DND-41 (cell line): Measurements from ENCODE around the gene S100A16.
"Not testable (repeated sequence)": the region's sequence is repeated elsewhere in the genome, so short reads cannot be mapped to it uniquely, and the experiment has no call there.

Source experiments
- ATAC-seq: fragments of 200-7000 bp; cut with Tn5 transposase; 3 replicates; pipeline ENCODE4 v1.9.1; 2021; ENCODE audit warnings: low read depth; ENCODE audit not compliant: insufficient read depth
- DNase-seq: peaks from one replicate; pipeline ENCODE4 v3.0.0-alpha.2; 2020
- H2AFZ ChIP-seq: 2 replicates; pipeline ENCODE4 v1.6.0; 2012; ENCODE audit warnings: low read depth, low read length
- H3K27ac ChIP-seq: 2 replicates; pipeline ENCODE4 v1.5.1; 2012; ENCODE audit warnings: low read length, inconsistent platforms
- H3K27me3 ChIP-seq: fragments of 200-600 bp; sonication (generic); 2 replicates; pipeline ENCODE4 v1.6.0; 2012; ENCODE audit warnings: low read length, mild to moderate bottlenecking, inconsistent platforms; ENCODE audit not compliant: insufficient read depth, poor library complexity
- H3K36me3 ChIP-seq: 2 replicates; pipeline ENCODE4 v1.5.1; 2012; ENCODE audit warnings: low read length, inconsistent platforms; ENCODE audit not compliant: insufficient read depth
- H3K4me1 ChIP-seq: 2 replicates; pipeline ENCODE4 v1.5.1; 2012; ENCODE audit warnings: mild to moderate bottlenecking, low read length; ENCODE audit not compliant: insufficient read depth
- H3K4me2 ChIP-seq: 2 replicates; pipeline ENCODE4 v1.6.0; 2012; ENCODE audit warnings: mild to moderate bottlenecking, moderate library complexity, low read length, inconsistent platforms; ENCODE audit not compliant: insufficient read depth
- H3K4me3 ChIP-seq, 2 experiments: fragments of 200-600 bp in 1 of 2; shearing (Covaris generic) in 1 of 2; 2 replicates each; pipeline ENCODE4 v1.5.1; 2012 to 2016; ENCODE audit warnings: inconsistent platforms in 2 of 2, low read length in 2 of 2, mild to moderate bottlenecking in 2 of 2, low read depth in 1 of 2, moderate library complexity in 1 of 2
- H3K79me2 ChIP-seq: 2 replicates; pipeline ENCODE4 v1.6.0; 2012; ENCODE audit warnings: low read length, inconsistent platforms; ENCODE audit not compliant: insufficient read depth
- H3K9ac ChIP-seq: 2 replicates; pipeline ENCODE4 v1.6.0; 2012; ENCODE audit warnings: low read depth, mild to moderate bottlenecking, inconsistent platforms, low read length, moderate library complexity
- H3K9me3 ChIP-seq: 2 replicates; pipeline ENCODE4 v1.5.1; 2012; ENCODE audit warnings: low read length, moderate library complexity, mild to moderate bottlenecking, inconsistent platforms; ENCODE audit not compliant: insufficient read depth, severe bottlenecking
- H4K20me1 ChIP-seq: 2 replicates; pipeline ENCODE4 v1.6.0; 2012; ENCODE audit warnings: low read length; ENCODE audit not compliant: insufficient read depth
- CTCF ChIP-seq: IDR thresholded peaks from 2 replicates; pipeline ENCODE4 v1.5.1; 2012; ENCODE audit warnings: borderline replicate concordance, low read length, moderate library complexity, mild to moderate bottlenecking; ENCODE audit not compliant: poor library complexity, severe bottlenecking; ENCODE audit errors: extremely low read depth
- EZH2 ChIP-seq: IDR thresholded peaks from 3 replicates; pipeline ENCODE4 v1.6.1; 2012; ENCODE audit warnings: borderline replicate concordance, low read depth, mild to moderate bottlenecking, moderate library complexity, low read length, inconsistent platforms; ENCODE audit not compliant: severe bottlenecking

Gene S100A16

GRCh38 chr1:153577138-153577537 lies 35.8 kb downstream of the S100A16 start:
- no peak for ATAC-seq
- TF ChIP-seq EZH2 (no peak), CTCF (no peak)

GRCh38 chr1:153575497-153575896 lies 37.4 kb downstream of the S100A16 start:
- not testable (repeated sequence) for DNase-seq, H3K4me1 ChIP-seq, H4K20me1 ChIP-seq

More at GRCh38 chr1:153577138-153577537, 35.8 kb downstream of the S100A16 start:
- Histone ChIP-seq H3K27me3 (no peaks in the 10 kb centered on the region), H3K27ac (no peak overlapping the region), H3K79me2 (no peaks in the 10 kb centered on the region), H3K36me3 (no peaks in the 10 kb centered on the region), H4K20me1 (no peaks in the 10 kb centered on the region), H3K4me1 (no peaks in the 10 kb centered on the region), H3K9me3 (no peaks in the 10 kb centered on the region), H3K9ac (no peak overlapping the region), H2AFZ (no peak overlapping the region), H3K4me2 (no peak overlapping the region), H3K4me3 (no peak overlapping the region)
- DNase-seq = no peak

GRCh38 chr1:153575081-153575491 lies 37.9 kb downstream of the S100A16 start:
- H4K20me1 ChIP-seq, H3K79me2 ChIP-seq, H2AFZ ChIP-seq, H3K9me3 ChIP-seq, H3K36me3 ChIP-seq, H3K27me3 ChIP-seq, ATAC-seq, H3K4me2 ChIP-seq, H3K9ac ChIP-seq, DNase-seq, H3K4me3 ChIP-seq, H3K27ac ChIP-seq, H3K4me1 ChIP-seq: not testable (repeated sequence)

More at GRCh38 chr1:153575497-153575896, 37.4 kb downstream of the S100A16 start:
- not testable (repeated sequence) for ATAC-seq, H3K27me3 ChIP-seq, H3K9ac ChIP-seq, H3K36me3 ChIP-seq, H3K9me3 ChIP-seq, H3K79me2 ChIP-seq, H3K4me3 ChIP-seq, H3K4me2 ChIP-seq, H3K27ac ChIP-seq, H2AFZ ChIP-seq

- TF ChIP-seq CTCF = no peak
- no peak for TF ChIP-seq EZH2
- no peak overlapping the region for H2AFZ ChIP-seq
- DNase-seq = no peak
- no peak overlapping the region for H3K9ac ChIP-seq
- no peak overlapping the region for H3K4me3 ChIP-seq
- no peaks in the 10 kb centered on the region for H3K27me3 ChIP-seq
- H3K9me3 ChIP-seq = no peaks in the 10 kb centered on the region
- peaks cover 7% of the 10 kb centered on the region for H3K4me1 ChIP-seq
- no peak for ATAC-seq
- no peaks in the 10 kb centered on the region for H4K20me1 ChIP-seq
- H3K27ac ChIP-seq = no peak overlapping the region
- H3K79me2 ChIP-seq = no peaks in the 10 kb centered on the region
- no peak overlapping the region for H3K4me2 ChIP-seq
- no peaks in the 10 kb centered on the region for H3K36me3 ChIP-seq
Measured at GRCh38 chr1:153573351-153573750, 39.6 kb downstream of the S100A16 start.

- Histone ChIP-seq H3K9ac (no peak overlapping the region), H3K79me2 (no peaks in the 10 kb centered on the region), H3K9me3 (no peaks in the 10 kb centered on the region), H3K4me2 (no peak overlapping the region), H3K4me3 (no peak overlapping the region), H3K27ac (no peak overlapping the region), H2AFZ (no peak overlapping the region), H4K20me1 (no peaks in the 10 kb centered on the region), H3K4me1 (peaks cover 9% of the 10 kb centered on the region), H3K36me3 (no peaks in the 10 kb centered on the region), H3K27me3 (no peaks in the 10 kb centered on the region)
- DNase-seq (peak; percentile 28), ATAC-seq (peak; percentile 47; the same call in 2 of the 3 replicates)
- TF ChIP-seq EZH2 (no peak), CTCF (peak; percentile 44)
Measured at GRCh38 chr1:153572569-153573015, 40.3 kb downstream of the S100A16 start.
